Panc1 (cell line): ENCODE results near the gene OLFML2B. TPM values are rescaled to one million over a fixed set of nuclear protein-coding genes. Genes with fewer than 3 reads are reported as not detected.

Source experiments
- ATAC-seq: fragments of 200-7000 bp; cut with Tn5 transposase; 2 replicates; pipeline ENCODE4 v1.9.1; 2020; ENCODE audit warnings: mild to moderate bottlenecking, moderate library complexity
- BruUV-seq: library from RNA; stranded (reverse); fragments of 400-500 nt; replicated peaks from 2 replicates; lab custom pipeline; 2021; lab: Mats Ljungman, UMichigan
- CTCF ChIA-PET: fragments of 300-600 bp; sonication (Branson Sonifier 250); formaldehyde crosslinking; loops from one replicate; lab custom pipeline; 2022; ENCODE audit warnings: antibody characterized with exemption; lab: Charles Lee
- POLR2A ChIA-PET: fragments of 300-600 bp; sonication (Branson Sonifier 250); formaldehyde crosslinking; loops from one replicate; lab custom pipeline; 2022; ENCODE audit warnings: antibody characterized with exemption; lab: Charles Lee
- DNase-seq: peaks from one replicate; pipeline ENCODE4 v3.0.0-alpha.2; 2010; ENCODE audit warnings: low read depth, low spot score
- H3K27ac ChIP-seq: 2 replicates; pipeline ENCODE4 v1.5.1; 2011; ENCODE audit warnings: mild to moderate bottlenecking, low read length, inconsistent platforms
- H3K27me3 ChIP-seq: fragments of 200-500 bp; sonication (Bioruptor generic); 2 replicates; pipeline ENCODE4 v1.6.0; 2014; ENCODE audit warnings: low read length, inconsistent platforms; ENCODE audit not compliant: control insufficient read depth, insufficient read depth
- H3K36me3 ChIP-seq: fragments of 200-500 bp; sonication (Bioruptor generic); 2 replicates; pipeline ENCODE4 v1.5.1; 2014; ENCODE audit warnings: inconsistent platforms, mild to moderate bottlenecking, low read length, moderate library complexity; ENCODE audit not compliant: control insufficient read depth, insufficient read depth
- H3K4me1 ChIP-seq: 2 replicates; pipeline ENCODE4 v1.5.1; 2011; ENCODE audit warnings: inconsistent platforms, mild to moderate bottlenecking, low read length, moderate library complexity; ENCODE audit not compliant: control insufficient read depth, insufficient read depth
- H3K4me3 ChIP-seq, 2 experiments: 2 replicates each; pipeline ENCODE4 v1.5.1; 2011 to 2012; ENCODE audit warnings: low read depth in 2 of 2, low read length in 2 of 2, mild to moderate bottlenecking in 2 of 2, inconsistent platforms in 1 of 2, moderate library complexity in 1 of 2
- H3K9me3 ChIP-seq: fragments of 200-500 bp; sonication (Bioruptor generic); 2 replicates; pipeline ENCODE4 v1.5.1; 2014; ENCODE audit warnings: low read depth, mild to moderate bottlenecking, inconsistent platforms, low read length, moderate library complexity; ENCODE audit not compliant: control insufficient read depth, insufficient read depth
- CTCF ChIP-seq: fragments of 450-650 bp; IDR thresholded peaks from 2 replicates; pipeline ENCODE4 v1.5.1; 2017; ENCODE audit warnings: mild to moderate bottlenecking
- POLR2AphosphoS5 ChIP-seq: IDR thresholded peaks from 2 replicates; pipeline ENCODE4 v1.6.1; 2012; ENCODE audit warnings: mild to moderate bottlenecking, low read depth, low read length, moderate library complexity
- REST ChIP-seq, 2 experiments: IDR thresholded peaks; 2 replicates each; pipeline ENCODE4 v1.6.1; 2011 to 2012; ENCODE audit warnings: low read depth in 2 of 2, control low read depth in 1 of 2, low read length in 1 of 2, mild to moderate bottlenecking in 1 of 2, moderate library complexity in 1 of 2; ENCODE audit not compliant: insufficient read depth in 1 of 2
- SIN3A ChIP-seq: IDR thresholded peaks from 2 replicates; pipeline ENCODE4 v1.6.1; 2012; ENCODE audit warnings: low read depth, mild to moderate bottlenecking, low read length, moderate library complexity, borderline replicate concordance; ENCODE audit not compliant: insufficient read depth
- TCF7L2 ChIP-seq: IDR thresholded peaks from 2 replicates; pipeline ENCODE4 v1.6.1; 2011; ENCODE audit warnings: mild to moderate bottlenecking, low read depth, low read length, inconsistent platforms
- in situ Hi-C: cut with HindIII; loops from 2 replicates; pipeline ENCODE4 v1.10.0; 2016; ENCODE audit warnings: low sequenced_read_pairs, low pct_unique_long_range_greater_than_20kb
- intact Hi-C: fragments of 100-400 bp; cut with micrococcal nuclease; formaldehyde crosslinking; loops from one replicate; pipeline ENCODE4 v1.10.0; 2022; ENCODE audit not compliant: unreplicated experiment
- total RNA-seq: library from RNA; stranded (reverse); gene quantifications from one replicate; pipeline ENCODE4 v1.2.1, GENCODE V29; 2021; ENCODE audit not compliant: unreplicated experiment

OLFML2B gene
- total RNA-seq, 1 experiment from 2014 or later, result 1.5 TPM

DNA sequence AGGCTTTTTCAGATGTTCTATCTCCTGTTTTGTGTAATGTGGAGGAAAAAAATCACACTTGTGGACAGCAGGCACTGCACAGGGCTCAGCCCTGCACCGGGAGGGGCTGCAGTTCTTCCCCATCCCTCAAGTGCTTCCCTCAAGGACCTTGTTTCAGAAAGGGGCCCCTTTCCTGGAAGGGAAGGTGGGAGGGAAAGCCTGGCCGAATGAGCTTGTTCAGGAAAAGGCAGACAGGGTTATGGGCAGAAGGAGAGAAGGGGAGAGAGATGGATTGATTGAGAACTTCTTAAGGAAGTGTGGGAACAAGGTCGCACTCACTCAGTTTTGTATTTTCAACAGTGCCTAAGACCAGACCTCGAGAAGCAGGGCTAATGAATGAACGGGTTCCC is 41.2 kb downstream of the OLFML2B start:
- no peak for ATAC-seq
- DNase-seq, result no peak
- BruUV-seq, result no TSS peak
- intact Hi-C loops, result no loop called here
- no peaks in the 10 kb centered on the region; the same call in 1 of the 2 replicates for H3K9me3 ChIP-seq
- H3K27ac ChIP-seq, result no peak overlapping the region
- TF ChIP-seq POLR2AphosphoS5 (no peak), CTCF (no peak), REST (IDR thresholded peaks at IDR 0.05; ENCODE audit: insufficient read depth in 1 of 2, low read depth in 2 of 2, low read length in 1 of 2) (no peak), SIN3A (no peak), TCF7L2 (no peak)
- no peaks in the 10 kb centered on the region for H3K4me1 ChIP-seq
- no peak overlapping the region for H3K4me3 ChIP-seq
- ChIA-PET CTCF (no interaction called here), POLR2A (no interaction called here)
- H3K27me3 ChIP-seq, result peaks cover 6% of the 10 kb centered on the region; the same call in 1 of the 2 replicates
- H3K36me3 ChIP-seq, result no peaks in the 10 kb centered on the region
- in situ Hi-C loops, result no loop called here

GRCh38 chr1:161981735-161982506 is 41.7 kb downstream of the OLFML2B start:
- H3K9me3 ChIP-seq, result no peaks in the 10 kb centered on the region
- H3K4me1 ChIP-seq, result no peaks in the 10 kb centered on the region
- no peaks in the 10 kb centered on the region for H3K36me3 ChIP-seq
- no peak overlapping the region for H3K4me3 ChIP-seq
- no peak overlapping the region for H3K27ac ChIP-seq
- POLR2A ChIA-PET, result no interaction called here
- TF ChIP-seq SIN3A (no peak), POLR2AphosphoS5 (no peak), REST (IDR thresholded peaks at IDR 0.05; ENCODE audit: insufficient read depth in 1 of 2, low read depth in 2 of 2, low read length in 1 of 2) (no peak), TCF7L2 (no peak), CTCF (no peak)
- peaks cover 6% of the 10 kb centered on the region; the same call in 1 of the 2 replicates for H3K27me3 ChIP-seq
- BruUV-seq, result no TSS peak
- CTCF ChIA-PET, result no interaction called here
- intact Hi-C loops (no loop called here), in situ Hi-C loops (no loop called here)
- ATAC-seq, result no peak
- no peak for DNase-seq
